Measurements from ENCODE around the gene POLK.
"Not testable (repeated sequence)": the region's sequence is repeated elsewhere in the genome, so short reads cannot be mapped to it uniquely, and the experiment has no call there.

Gene POLK

GRCh38 chr5:75511435-75512382 lies at the start of gene POLK, which contains the start of gene CERT1:
TSS of gene POLK (plus strand) at chr5:75511891.
TSS of gene CERT1 (minus strand) at chr5:75511629. CDS start at chr5:75511207, 422 bp downstream.
- peak; percentile 85 to 95 for DNase-seq

GRCh38 chr5:75463726-75464125 lies 48.0 kb upstream of the POLK start:
- no peak for DNase-seq

GRCh38 chr5:75465480-75465879 lies 46.2 kb upstream of the POLK start:
- DNase-seq, result no peak

GRCh38 chr5:75466006-75466716 lies 45.5 kb upstream of the POLK start:
- no peak for DNase-seq

GRCh38 chr5:75468593-75468992 lies 43.1 kb upstream of the POLK start:
- no peak for DNase-seq

- DNase-seq, result no peak
Measured at GRCh38 chr5:75469017-75469416, 42.7 kb upstream of the POLK start.

- DNase-seq, result no peak
Measured at GRCh38 chr5:75471193-75471592, 40.5 kb upstream of the POLK start.

GRCh38 chr5:75472973-75473372 lies 38.7 kb upstream of the POLK start:
- no peak for DNase-seq

GRCh38 chr5:75473463-75473862 lies 38.2 kb upstream of the POLK start:
- no peak for DNase-seq

GRCh38 chr5:75475364-75475763 lies 36.3 kb upstream of the POLK start:
- no peak for DNase-seq

- no peak for DNase-seq
Measured at GRCh38 chr5:75481024-75481423, 30.7 kb upstream of the POLK start.

- DNase-seq, result no peak
Measured at GRCh38 chr5:75482482-75482881, 29.2 kb upstream of the POLK start.

GRCh38 chr5:75484605-75485004 lies 27.1 kb upstream of the POLK start:
- no peak for DNase-seq

GRCh38 chr5:75489847-75490246 lies 21.8 kb upstream of the POLK start:
- not testable (repeated sequence) for DNase-seq

GRCh38 chr5:75491621-75492020 lies 20.1 kb upstream of the POLK start:
- DNase-seq, result no peak

- DNase-seq, result no peak
Measured at GRCh38 chr5:75496026-75496425, 15.7 kb upstream of the POLK start.

GRCh38 chr5:75498208-75498777 lies 13.4 kb upstream of the POLK start:
- DNase-seq, result no peak

GRCh38 chr5:75498875-75499274 lies 12.8 kb upstream of the POLK start:
- DNase-seq, result not testable (repeated sequence)

GRCh38 chr5:75505112-75505511 lies 6.6 kb upstream of the POLK start:
- not testable (repeated sequence) for DNase-seq

GRCh38 chr5:75507841-75508240 lies 3.9 kb upstream of the POLK start:
- no peak for DNase-seq

- no peak for DNase-seq
Measured at GRCh38 chr5:75509546-75509945, 2.1 kb upstream of the POLK start.

- DNase-seq, result no peak
Measured at GRCh38 chr5:75509956-75510355, 1.7 kb upstream of the POLK start.

GRCh38 chr5:75510417-75510835 lies 1.3 kb upstream of the POLK start:
- no peak for DNase-seq
